ENCODE results near the gene PCDHGB7. TPM values are rescaled to one million over a fixed set of nuclear protein-coding genes. Genes with fewer than 3 reads are reported as not detected.
"Not testable (repeated sequence)": the region's sequence is repeated elsewhere in the genome, so short reads cannot be mapped to it uniquely, and the experiment has no call there.

The PCDHGB7 gene
- total RNA-seq, 1 donor from 2014 or later: 16.4 TPM

DNA sequence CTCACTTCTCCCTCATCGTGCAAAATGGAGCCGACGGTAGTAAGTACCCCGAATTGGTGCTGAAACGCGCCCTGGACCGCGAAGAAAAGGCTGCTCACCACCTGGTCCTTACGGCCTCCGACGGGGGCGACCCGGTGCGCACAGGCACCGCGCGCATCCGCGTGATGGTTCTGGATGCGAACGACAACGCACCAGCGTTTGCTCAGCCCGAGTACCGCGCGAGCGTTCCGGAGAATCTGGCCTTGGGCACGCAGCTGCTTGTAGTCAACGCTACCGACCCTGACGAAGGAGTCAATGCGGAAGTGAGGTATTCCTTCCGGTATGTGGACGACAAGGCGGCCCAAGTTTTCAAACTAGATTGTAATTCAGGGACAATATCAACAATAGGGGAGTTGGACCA lies 13.8 kb downstream of the PCDHGB7 start:
- Mint-ChIP-seq H3K4me1 (no peaks in the 10 kb centered on the region), H3K27ac (no peak overlapping the region), H3K4me3 (no peak overlapping the region), H3K27me3 (ENCODE audit: low read depth) (no peaks in the 10 kb centered on the region), H3K36me3 (peaks cover 65% of the 10 kb centered on the region), H3K9me3 (peaks cover 56% of the 10 kb centered on the region)
- no peak for DNase-seq (ENCODE audit: low spot score in 2 of 2, unreplicated experiment in 2 of 2)
- TF ChIP-seq, protein P1, sequence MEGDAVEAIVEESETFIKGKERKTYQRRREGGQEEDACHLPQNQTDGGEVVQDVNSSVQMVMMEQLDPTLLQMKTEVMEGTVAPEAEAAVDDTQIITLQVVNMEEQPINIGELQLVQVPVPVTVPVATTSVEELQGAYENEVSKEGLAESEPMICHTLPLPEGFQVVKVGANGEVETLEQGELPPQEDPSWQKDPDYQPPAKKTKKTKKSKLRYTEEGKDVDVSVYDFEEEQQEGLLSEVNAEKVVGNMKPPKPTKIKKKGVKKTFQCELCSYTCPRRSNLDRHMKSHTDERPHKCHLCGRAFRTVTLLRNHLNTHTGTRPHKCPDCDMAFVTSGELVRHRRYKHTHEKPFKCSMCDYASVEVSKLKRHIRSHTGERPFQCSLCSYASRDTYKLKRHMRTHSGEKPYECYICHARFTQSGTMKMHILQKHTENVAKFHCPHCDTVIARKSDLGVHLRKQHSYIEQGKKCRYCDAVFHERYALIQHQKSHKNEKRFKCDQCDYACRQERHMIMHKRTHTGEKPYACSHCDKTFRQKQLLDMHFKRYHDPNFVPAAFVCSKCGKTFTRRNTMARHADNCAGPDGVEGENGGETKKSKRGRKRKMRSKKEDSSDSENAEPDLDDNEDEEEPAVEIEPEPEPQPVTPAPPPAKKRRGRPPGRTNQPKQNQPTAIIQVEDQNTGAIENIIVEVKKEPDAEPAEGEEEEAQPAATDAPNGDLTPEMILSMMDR (IDR thresholded peaks at IDR 0.05; ENCODE audit: unreplicated experiment): no peak

DNA sequence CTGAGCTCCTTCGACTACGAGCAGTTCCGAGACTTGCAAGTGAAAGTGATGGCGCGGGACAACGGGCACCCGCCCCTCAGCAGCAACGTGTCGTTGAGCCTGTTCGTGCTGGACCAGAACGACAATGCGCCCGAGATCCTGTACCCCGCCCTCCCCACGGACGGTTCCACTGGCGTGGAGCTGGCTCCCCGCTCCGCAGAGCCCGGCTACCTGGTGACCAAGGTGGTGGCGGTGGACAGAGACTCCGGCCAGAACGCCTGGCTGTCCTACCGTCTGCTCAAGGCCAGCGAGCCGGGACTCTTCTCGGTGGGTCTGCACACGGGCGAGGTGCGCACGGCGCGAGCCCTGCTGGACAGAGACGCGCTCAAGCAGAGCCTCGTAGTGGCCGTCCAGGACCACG lies 14.8 kb downstream of the PCDHGB7 start:
- H3K4me1 Mint-ChIP-seq; H3K27ac Mint-ChIP-seq; H3K27me3 Mint-ChIP-seq (ENCODE audit: low read depth); DNase-seq (ENCODE audit: low spot score in 2 of 2, unreplicated experiment in 2 of 2); H3K4me3 Mint-ChIP-seq: not testable (repeated sequence)
- Mint-ChIP-seq H3K9me3 (peaks cover 58% of the 10 kb centered on the region), H3K36me3 (peaks cover 65% of the 10 kb centered on the region)

DNA sequence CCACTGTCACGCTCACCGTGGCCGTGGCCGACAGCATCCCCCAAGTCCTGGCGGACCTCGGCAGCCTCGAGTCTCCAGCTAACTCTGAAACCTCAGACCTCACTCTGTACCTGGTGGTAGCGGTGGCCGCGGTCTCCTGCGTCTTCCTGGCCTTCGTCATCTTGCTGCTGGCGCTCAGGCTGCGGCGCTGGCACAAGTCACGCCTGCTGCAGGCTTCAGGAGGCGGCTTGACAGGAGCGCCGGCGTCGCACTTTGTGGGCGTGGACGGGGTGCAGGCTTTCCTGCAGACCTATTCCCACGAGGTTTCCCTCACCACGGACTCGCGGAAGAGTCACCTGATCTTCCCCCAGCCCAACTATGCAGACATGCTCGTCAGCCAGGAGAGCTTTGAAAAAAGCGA lies 15.2 kb downstream of the PCDHGB7 start:
- not testable (repeated sequence) for H3K27ac Mint-ChIP-seq; DNase-seq (ENCODE audit: low spot score in 2 of 2, unreplicated experiment in 2 of 2); H3K4me3 Mint-ChIP-seq; H3K27me3 Mint-ChIP-seq (ENCODE audit: low read depth); H3K4me1 Mint-ChIP-seq
- H3K9me3 Mint-ChIP-seq: peaks cover 60% of the 10 kb centered on the region
- peaks cover 65% of the 10 kb centered on the region for H3K36me3 Mint-ChIP-seq

DNA sequence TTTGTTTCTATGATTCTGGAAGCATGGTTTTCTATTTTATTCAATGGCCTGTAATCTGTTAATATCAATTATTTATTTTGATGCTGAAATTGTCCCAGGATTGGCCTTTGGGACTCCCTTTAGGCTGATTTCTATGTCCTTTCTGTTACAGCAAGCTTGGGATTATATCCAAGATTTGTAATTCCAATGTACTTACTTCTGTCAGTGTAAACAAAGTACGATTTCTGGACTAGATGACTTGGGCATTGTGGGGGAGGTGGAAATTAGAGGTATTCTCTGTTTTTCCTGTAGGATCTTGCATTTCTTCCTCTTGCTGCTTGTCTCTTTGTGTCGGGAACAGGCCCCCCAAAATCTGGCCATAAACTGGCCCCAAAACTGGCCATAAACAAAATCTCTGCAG lies 16.5 kb downstream of the PCDHGB7 start:
- no peak for DNase-seq (ENCODE audit: low spot score in 2 of 2, unreplicated experiment in 2 of 2)
- Mint-ChIP-seq H3K4me3 (no peak overlapping the region), H3K36me3 (peaks cover 62% of the 10 kb centered on the region), H3K4me1 (no peaks in the 10 kb centered on the region), H3K27ac (no peak overlapping the region), H3K27me3 (ENCODE audit: low read depth) (no peaks in the 10 kb centered on the region), H3K9me3 (peaks cover 60% of the 10 kb centered on the region)
- TF ChIP-seq, protein P1 (IDR thresholded peaks at IDR 0.05; ENCODE audit: unreplicated experiment): no peak

DNA sequence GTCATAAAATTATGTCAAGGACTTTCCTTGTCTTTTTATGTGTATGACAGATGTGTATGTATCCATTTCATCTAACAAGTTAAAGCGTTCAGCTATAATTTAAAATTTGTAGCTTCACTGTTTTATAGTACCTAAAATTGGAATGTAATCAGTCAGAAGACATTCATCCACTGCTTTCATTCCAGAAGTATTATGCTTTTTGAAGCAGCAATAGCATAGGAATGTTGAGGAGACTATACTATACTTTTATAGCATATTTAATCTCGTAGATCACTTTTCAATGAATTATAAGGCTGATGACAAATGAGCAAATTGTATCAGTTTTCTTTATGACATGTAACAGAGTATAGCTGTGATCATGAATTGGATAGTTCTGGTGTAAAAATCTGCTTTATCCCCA lies 19.7 kb downstream of the PCDHGB7 start:
- DNase-seq (ENCODE audit: low spot score in 2 of 2, unreplicated experiment in 2 of 2): no peak
- no peak overlapping the region for H3K27ac Mint-ChIP-seq
- TF ChIP-seq, protein P1 (IDR thresholded peaks at IDR 0.05; ENCODE audit: unreplicated experiment): no peak
- no peak overlapping the region for H3K4me3 Mint-ChIP-seq
- no peaks in the 10 kb centered on the region for H3K27me3 Mint-ChIP-seq (ENCODE audit: low read depth)
- no peaks in the 10 kb centered on the region for H3K4me1 Mint-ChIP-seq
- peaks cover 67% of the 10 kb centered on the region for H3K9me3 Mint-ChIP-seq
- H3K36me3 Mint-ChIP-seq: peaks cover 73% of the 10 kb centered on the region

DNA sequence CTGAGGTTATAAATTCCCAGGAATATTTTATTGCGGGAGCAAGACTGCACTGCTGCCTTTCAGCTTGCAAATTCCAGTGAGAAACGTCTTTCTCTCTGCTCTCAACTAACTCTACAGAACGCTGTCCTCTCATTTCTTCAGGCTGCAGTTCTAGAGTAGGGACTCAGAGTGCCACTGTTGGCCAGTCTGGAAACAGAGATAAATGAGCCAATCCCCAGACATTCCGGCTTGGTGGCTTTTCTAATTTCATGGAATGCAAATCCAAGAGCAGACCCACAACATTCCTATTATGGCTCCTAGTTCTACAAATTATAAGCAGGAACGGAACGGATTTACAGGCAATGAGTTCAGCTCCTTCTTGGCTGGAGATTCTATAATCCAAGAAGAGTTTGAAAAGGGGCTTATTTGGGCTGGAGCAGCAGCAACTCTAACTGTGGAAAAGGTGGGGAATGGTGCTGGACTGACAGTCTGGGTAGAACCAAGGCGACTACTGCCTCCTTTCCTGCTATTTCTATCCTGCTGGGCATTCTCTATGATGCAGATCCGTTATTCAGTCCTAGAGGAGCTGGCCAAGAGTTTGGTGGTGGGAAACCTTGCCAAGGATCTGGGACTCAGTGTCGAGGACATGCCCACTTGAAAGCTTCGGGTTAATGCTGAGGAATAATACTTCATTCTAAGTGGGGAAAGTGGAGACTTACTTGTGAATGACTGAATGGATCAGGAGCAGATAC lies 22.1 kb downstream of the PCDHGB7 start:
- Mint-ChIP-seq H3K9me3 (peaks cover 67% of the 10 kb centered on the region), H3K36me3 (peaks cover 75% of the 10 kb centered on the region), H3K27ac (no peak overlapping the region), H3K4me1 (no peaks in the 10 kb centered on the region), H3K4me3 (no peak overlapping the region), H3K27me3 (ENCODE audit: low read depth) (no peaks in the 10 kb centered on the region)
- DNase-seq (ENCODE audit: low spot score in 2 of 2, unreplicated experiment in 2 of 2): no peak
- TF ChIP-seq, protein P1 (IDR thresholded peaks at IDR 0.05; ENCODE audit: unreplicated experiment): no peak
